ENCODE measurements around the gene TMEM178B. TPM values are rescaled to one million over a fixed set of nuclear protein-coding genes. Genes with fewer than 3 reads are reported as not detected.
"Not testable (repeated sequence)": the region's sequence is repeated elsewhere in the genome, so short reads cannot be mapped to it uniquely, and the experiment has no call there.

TMEM178B gene
- total RNA-seq, 2 experiments from 2014 or later = 0.18 to 1.9 TPM

DNA sequence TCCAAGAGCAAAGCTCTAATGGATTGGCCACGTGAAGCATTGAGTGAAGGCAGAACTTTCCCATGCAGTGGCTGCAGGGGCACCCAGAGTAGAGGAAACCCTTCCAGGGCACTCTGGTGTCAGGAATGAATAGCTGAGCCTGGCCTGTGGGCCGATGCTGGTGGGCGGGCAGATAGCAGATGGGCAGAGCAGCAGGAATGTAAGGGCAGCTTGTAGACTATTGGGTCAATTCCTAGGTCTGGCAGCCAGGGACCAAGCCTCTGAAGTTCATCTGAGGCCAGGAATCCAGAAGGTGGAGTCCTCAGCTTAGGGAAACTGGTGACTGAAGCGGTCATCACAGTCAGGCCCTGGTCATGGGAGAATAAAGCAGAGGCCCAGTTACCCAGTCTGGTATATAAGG is 115.4 kb downstream of the TMEM178B start:
- Mint-ChIP-seq H3K9me3 (ENCODE audit: low read depth) (no peaks in the 10 kb centered on the region), H3K27ac (no peak overlapping the region), H3K4me1 (no peaks in the 10 kb centered on the region), H3K4me3 (no peak overlapping the region), H3K27me3 (no peaks in the 10 kb centered on the region), H3K36me3 (no peaks in the 10 kb centered on the region)
- no peak for DNase-seq
- CTCF ChIA-PET = interaction anchor here (1.7 kb wide), 1 partner anchor 10 kb away, joined by 3 read pairs; no protein-coding TSS in a partner anchor
- ATAC-seq = no peak

DNA sequence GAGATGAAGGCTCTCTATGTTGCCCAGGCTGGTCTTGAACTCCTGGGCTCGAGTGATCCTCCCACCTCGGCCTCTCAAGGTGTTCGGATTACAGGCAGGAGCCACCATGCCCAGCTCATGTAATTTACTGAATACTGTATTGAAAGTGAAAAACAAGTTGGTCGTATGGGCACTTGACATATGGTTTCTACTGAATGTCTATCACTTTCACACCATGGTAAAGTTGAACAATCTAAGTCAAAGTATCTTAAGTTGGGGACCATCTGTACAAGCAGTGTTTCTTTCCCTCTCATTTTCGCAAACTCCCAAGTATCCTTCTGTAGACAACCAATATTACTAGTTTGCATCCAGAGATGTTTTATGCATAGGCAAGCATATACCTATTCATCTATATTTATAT is 116.6 kb downstream of the TMEM178B start:
- Mint-ChIP-seq H3K9me3 (ENCODE audit: low read depth) (no peaks in the 10 kb centered on the region), H3K36me3 (no peaks in the 10 kb centered on the region), H3K4me1 (no peaks in the 10 kb centered on the region), H3K27me3 (no peaks in the 10 kb centered on the region), H3K4me3 (no peak overlapping the region), H3K27ac (no peak overlapping the region)
- no peak for ATAC-seq
- DNase-seq = no peak
- CTCF ChIA-PET = no interaction called here

DNA sequence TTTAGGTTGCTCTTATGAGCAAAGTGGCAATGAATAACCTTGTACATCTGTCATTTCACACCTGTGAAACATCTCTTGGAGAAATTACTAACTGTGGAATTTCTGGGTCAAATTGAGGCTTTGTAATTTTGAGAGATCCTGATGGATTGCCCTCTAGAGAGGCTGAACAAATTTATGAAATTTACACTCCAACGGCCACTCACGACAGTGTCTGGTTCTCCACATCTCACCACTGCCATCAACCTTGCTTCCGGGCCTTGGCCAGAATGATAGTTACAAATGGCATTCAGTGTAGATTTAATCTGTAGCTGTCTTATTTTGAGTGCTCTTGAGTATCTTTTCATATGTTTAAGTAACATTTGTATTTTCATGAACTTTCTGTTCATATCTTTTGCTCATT is 117.4 kb downstream of the TMEM178B start:
- Mint-ChIP-seq H3K9me3 (ENCODE audit: low read depth) (no peaks in the 10 kb centered on the region), H3K27me3 (no peaks in the 10 kb centered on the region)
- ATAC-seq = no peak

DNA sequence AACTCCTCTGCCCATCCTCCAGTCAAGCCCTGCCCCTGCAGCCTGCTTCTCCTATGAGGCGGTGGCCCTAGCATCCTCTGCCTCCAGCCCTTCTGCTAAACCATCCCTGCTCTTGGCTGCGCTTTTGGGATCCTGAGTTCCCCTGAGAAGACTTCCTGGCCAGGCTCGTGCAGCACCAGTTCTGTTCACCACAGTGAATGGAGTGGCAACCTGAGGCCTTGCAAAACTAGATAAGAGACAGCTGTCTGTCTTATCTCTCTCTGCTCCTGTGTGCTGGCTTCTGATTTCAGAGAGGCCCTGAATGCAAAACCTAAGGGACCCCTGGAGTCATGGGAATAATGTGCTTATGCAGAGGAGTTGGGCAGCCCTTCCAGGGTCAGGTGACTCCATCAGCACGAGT is 119.2 kb downstream of the TMEM178B start:
- Mint-ChIP-seq H3K9me3 (ENCODE audit: low read depth) (no peaks in the 10 kb centered on the region), H3K27ac (no peak overlapping the region), H3K4me3 (no peak overlapping the region), H3K27me3 (peaks cover 7% of the 10 kb centered on the region), H3K36me3 (no peaks in the 10 kb centered on the region), H3K4me1 (no peaks in the 10 kb centered on the region)
- DNase-seq (no peak), ATAC-seq (no peak)
- CTCF ChIA-PET = no interaction called here

More for the DNA sequence above, 117.4 kb downstream of the TMEM178B start:
- H3K4me1 Mint-ChIP-seq = no peaks in the 10 kb centered on the region
- H3K36me3 Mint-ChIP-seq = no peaks in the 10 kb centered on the region
- no peak for DNase-seq
- no peak overlapping the region for H3K27ac Mint-ChIP-seq
- CTCF ChIA-PET = no interaction called here
- H3K4me3 Mint-ChIP-seq = no peak overlapping the region

DNA sequence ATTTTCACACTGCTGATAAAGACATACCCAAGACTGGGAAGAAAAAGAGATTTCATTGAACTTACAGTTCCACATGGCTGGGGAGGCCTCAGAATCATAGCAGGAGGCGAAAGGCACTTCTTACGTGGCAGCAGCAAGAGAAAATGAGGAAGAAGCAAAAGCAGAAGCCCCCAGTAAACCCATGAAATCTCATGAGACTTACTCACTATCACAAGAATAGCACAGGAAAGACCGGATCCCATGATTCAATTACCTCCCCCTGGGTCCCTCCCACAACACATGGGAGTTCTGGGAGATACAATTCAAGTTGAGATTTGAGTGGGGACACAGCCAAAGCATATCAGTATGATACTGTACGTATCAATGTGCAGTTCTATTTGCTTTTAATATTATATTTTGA is 121.9 kb downstream of the TMEM178B start:
- H3K27ac Mint-ChIP-seq; ATAC-seq; H3K4me3 Mint-ChIP-seq; H3K36me3 Mint-ChIP-seq; DNase-seq; H3K4me1 Mint-ChIP-seq; CTCF ChIA-PET; H3K9me3 Mint-ChIP-seq (ENCODE audit: low read depth): not testable (repeated sequence)
- peaks cover 22% of the 10 kb centered on the region for H3K27me3 Mint-ChIP-seq

DNA sequence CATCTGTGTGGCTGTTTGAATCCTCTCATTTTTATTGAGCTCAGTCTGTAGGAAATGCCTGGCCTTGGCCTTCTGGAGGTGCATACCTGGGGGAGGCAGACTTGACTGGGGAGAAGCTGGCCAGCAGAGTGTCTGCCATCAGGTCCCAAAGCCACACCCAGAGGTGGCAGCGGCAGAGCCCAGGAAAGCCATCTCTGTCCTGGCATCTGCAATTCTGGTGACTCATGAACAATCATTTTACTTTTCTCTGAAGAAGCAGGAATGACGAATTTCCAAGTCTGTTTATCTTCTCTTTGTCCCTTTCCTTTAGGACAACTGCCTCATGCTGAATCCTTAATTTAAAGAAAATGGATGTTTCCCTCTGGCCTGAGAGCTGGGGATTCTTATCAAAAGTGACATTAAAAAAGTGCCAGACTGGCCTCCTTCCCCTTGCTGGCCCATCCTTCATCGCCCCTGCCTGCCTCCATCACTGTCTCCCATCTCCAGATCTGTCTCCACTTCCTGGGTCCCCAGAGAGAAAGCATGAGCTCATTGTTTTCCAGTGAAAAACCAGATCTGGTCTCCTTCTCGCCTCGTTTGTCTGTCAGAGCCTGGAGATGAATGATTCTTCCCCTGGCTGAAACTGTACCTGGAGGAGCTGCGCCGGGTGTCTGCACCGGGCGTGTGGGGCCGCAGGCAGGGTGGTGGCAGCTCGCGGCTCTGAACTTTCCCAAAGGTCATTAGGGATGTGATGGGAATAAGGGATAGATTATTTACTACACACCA is 124.5 kb downstream of the TMEM178B start:
- Mint-ChIP-seq H3K27ac (no peak overlapping the region), H3K4me1 (no peaks in the 10 kb centered on the region), H3K4me3 (no peak overlapping the region), H3K9me3 (ENCODE audit: low read depth) (no peaks in the 10 kb centered on the region), H3K27me3 (peaks cover 38% of the 10 kb centered on the region), H3K36me3 (no peaks in the 10 kb centered on the region)
- CTCF ChIA-PET = no interaction called here
- DNase-seq (no peak), ATAC-seq (no peak)

DNA sequence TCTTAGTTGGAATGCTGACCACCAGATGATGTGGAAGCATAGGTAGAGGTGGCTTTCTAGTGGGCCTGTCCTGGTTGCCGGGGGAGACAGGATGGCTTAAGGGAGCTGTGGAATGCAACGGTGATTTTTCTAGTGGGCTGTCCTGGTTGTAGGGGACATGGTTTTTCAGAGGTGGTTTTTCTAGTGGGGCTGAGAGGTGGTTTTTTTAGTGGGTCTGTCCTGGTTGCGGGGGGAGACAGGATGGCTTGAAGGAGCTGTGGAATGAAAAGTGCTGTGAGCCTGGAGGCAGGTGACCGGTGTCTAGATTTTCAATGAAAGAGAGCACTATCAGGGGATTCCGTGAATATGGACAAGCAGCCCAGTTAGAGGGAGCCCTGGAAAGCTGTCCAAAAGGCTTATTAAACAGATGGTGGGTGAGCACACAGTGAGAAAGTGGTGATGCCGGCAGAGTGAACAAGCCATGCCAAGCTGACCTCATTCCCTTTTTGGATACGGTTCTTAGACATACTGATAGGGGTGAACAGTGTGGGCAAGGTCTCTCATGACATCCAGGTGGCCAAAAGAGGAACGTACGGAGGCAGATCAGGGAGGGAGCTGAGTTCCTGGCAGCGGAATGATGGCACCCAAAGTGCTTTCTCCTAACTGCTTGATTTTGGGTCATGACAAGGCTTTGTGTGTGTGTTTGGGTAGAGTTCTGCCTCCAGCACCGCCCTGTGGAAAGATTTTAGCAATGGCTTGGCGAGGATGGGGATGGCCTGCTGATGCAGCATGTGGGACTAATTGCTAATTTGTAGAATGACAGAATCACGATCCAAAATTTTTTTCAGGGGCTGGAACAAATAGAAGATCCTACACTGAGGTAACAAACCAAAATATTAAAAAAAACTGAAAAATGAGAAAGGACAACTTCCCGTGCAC is 126.6 kb downstream of the TMEM178B start:
- Mint-ChIP-seq H3K4me1 (no peaks in the 10 kb centered on the region), H3K27me3 (peaks cover 40% of the 10 kb centered on the region), H3K4me3 (no peak overlapping the region), H3K36me3 (no peaks in the 10 kb centered on the region), H3K27ac (no peak overlapping the region), H3K9me3 (ENCODE audit: low read depth) (no peaks in the 10 kb centered on the region)
- ATAC-seq (no peak), DNase-seq (no peak)
- CTCF ChIA-PET = no interaction called here

DNA sequence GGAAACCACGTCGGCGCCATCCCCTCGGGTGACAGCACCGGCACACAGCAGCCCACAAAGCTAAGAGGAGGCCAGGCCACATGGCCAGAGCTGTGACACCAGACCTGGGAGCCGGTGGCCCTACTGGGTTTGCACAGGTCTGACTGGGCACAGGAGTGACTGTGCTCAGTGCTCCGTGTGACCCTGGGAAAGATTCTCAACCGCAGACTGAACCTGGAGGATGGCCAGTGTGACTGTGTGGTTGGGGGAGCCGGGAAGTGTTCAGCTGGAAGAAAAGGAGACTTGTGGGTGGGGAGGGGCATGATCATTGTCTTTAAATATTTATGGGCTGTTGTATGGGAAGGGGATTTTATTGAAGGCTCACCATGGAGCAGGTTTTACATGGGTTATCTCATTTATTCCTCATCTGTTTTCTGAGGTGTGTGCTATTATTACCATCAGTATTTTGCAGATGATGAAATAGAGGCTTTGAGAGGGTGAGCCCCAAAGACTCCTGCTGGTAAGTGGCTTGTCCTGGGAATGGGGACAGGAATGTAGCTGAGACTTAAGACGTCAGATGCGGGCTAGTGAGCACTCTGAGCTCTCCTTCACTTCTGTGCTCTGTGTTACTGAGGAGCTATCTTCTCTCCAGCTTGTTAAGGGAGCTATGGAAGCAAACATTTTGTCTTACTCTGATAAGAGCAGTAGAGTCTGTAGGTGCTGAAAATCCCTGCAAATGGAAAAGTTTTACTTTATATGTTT is 127.5 kb downstream of the TMEM178B start:
- Mint-ChIP-seq H3K4me1 (no peaks in the 10 kb centered on the region), H3K27ac (no peak overlapping the region), H3K36me3 (no peaks in the 10 kb centered on the region), H3K9me3 (ENCODE audit: low read depth) (no peaks in the 10 kb centered on the region), H3K27me3 (peaks cover 40% of the 10 kb centered on the region), H3K4me3 (no peak overlapping the region)
- CTCF ChIA-PET = interaction anchor here (1.4 kb wide), 1 partner anchor 332 kb away, joined by 3 read pairs; no protein-coding TSS in a partner anchor
- no peak for DNase-seq
- no peak for ATAC-seq

DNA sequence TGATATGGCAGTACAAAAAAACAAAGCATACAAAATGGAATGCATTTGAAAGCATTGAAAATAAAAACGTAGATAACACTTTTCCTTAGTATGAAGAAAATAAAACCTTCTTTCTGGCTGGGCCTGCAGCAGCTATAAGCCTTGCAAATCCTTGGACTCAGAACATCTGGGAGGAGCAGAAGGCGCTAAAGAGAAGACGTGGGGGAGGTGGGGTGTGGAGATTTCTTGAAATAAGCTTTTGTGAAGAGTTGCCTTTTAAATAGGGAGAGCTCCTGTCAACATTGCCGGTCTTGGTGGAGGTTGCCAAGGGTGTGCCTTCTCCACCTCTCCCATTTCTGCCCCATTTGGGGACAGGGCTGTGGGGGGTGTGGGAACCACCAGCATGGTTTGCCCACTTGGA is 128.7 kb downstream of the TMEM178B start:
- no peak overlapping the region for H3K4me3 Mint-ChIP-seq
- H3K36me3 Mint-ChIP-seq = no peaks in the 10 kb centered on the region
- CTCF ChIA-PET = interaction anchor here (1.4 kb wide), 1 partner anchor 331 kb away, joined by 3 read pairs; no protein-coding TSS in a partner anchor

DNA sequence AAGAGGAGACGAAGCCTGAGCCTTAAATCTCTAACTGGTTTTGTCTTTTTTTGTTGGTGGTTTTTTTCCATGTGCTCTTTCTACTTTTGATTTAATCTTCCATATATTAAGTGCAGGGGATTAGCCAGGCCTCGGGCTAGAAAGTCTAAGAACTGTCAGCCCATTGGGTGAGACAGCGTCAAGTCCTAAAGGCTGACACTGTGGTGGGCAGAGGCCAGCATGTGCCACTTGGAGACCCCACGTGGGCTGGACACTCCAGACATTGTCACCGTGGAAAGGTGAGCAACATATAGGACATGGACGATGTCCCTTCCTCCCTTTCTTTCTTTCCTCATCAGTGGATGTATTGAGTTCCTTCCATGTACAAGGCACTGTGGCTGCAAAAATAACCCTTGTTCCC is 129.3 kb downstream of the TMEM178B start:
- Mint-ChIP-seq H3K9me3 (ENCODE audit: low read depth) (no peaks in the 10 kb centered on the region), H3K4me1 (no peaks in the 10 kb centered on the region), H3K27ac (no peak overlapping the region), H3K4me3 (no peak overlapping the region), H3K36me3 (no peaks in the 10 kb centered on the region), H3K27me3 (peaks cover 35% of the 10 kb centered on the region)
- CTCF ChIA-PET = no interaction called here
- ATAC-seq (no peak), DNase-seq (no peak)

More for the DNA sequence above, 128.7 kb downstream of the TMEM178B start:
- ATAC-seq = no peak
- no peak for DNase-seq
- Mint-ChIP-seq H3K4me1 (no peaks in the 10 kb centered on the region), H3K9me3 (ENCODE audit: low read depth) (no peaks in the 10 kb centered on the region), H3K27me3 (peaks cover 38% of the 10 kb centered on the region), H3K27ac (no peak overlapping the region)

DNA sequence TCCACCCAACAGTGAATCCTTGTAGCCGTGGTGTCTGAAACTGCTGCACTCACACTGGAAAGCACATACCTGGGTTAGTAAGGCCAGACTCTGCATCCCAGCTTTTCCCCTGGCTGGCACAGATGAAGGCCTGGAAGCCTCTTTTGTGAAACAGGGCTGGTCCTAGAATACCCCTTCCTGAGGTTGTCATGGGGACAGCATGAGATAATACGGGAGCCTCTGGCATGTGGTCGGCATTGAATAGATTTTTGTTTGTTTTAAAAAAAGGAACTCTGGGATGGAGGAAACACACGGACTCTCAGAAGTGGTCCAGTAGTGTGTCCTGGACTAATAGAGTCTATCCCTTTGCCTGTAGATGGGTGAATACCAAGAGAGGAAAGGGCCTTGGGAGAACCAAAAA is 129.7 kb downstream of the TMEM178B start:
- DNase-seq (no peak), ATAC-seq (no peak)
- H3K27ac Mint-ChIP-seq = no peak overlapping the region
- peaks cover 32% of the 10 kb centered on the region for H3K27me3 Mint-ChIP-seq
- no peaks in the 10 kb centered on the region for H3K36me3 Mint-ChIP-seq
- no peaks in the 10 kb centered on the region for H3K9me3 Mint-ChIP-seq (ENCODE audit: low read depth)
- no peaks in the 10 kb centered on the region for H3K4me1 Mint-ChIP-seq
- no peak overlapping the region for H3K4me3 Mint-ChIP-seq
- CTCF ChIA-PET = no interaction called here

DNA sequence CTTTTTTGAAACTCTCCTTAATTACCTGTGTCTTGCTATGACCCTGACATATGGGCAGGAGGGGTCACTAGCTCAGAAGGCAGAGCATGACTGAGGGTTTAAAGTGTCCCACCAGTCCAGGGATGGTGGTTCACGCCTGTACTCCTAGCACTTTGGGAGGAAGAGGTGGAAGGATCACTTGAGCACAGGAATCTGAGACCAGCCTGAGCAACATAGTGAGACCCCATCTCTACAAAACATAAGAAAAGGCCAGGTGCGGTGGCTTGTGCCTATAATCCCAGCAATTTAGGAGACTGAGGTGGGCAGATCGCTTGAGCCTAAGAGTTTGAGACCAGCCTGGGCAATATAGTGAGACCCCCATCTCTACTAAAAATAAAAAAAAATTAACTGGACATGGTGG is 133.8 kb downstream of the TMEM178B start:
- no peaks in the 10 kb centered on the region for H3K4me1 Mint-ChIP-seq
- no peaks in the 10 kb centered on the region for H3K36me3 Mint-ChIP-seq
- H3K4me3 Mint-ChIP-seq = no peak overlapping the region
- ATAC-seq (no peak), DNase-seq (no peak)
- H3K27ac Mint-ChIP-seq = no peak overlapping the region
- no peaks in the 10 kb centered on the region for H3K9me3 Mint-ChIP-seq (ENCODE audit: low read depth)
- peaks cover 29% of the 10 kb centered on the region for H3K27me3 Mint-ChIP-seq
- CTCF ChIA-PET = no interaction called here

DNA sequence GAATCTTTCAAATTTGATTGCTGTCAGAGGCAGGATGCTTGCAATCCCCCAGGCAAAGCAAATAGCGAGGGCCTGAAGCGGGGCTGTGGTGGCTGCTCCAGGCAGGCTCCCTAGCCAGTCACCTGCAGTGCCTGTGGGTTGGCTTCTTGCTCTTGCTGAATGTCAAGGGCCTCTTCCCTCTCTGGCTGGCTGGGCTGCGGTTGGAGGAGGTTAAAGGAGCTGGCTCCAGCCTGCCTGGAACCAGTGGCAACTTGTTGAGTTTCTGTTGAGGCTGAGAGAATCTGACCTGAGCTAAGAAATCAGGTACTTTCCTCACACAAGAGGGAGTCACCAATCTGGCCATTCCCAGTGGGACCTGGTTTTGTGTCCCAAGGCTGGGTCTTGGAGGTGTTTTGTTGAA is 134.7 kb downstream of the TMEM178B start:
- H3K27ac Mint-ChIP-seq = no peak overlapping the region
- H3K27me3 Mint-ChIP-seq = peaks cover 24% of the 10 kb centered on the region
- CTCF ChIA-PET = no interaction called here
- H3K4me1 Mint-ChIP-seq = no peaks in the 10 kb centered on the region
- no peak overlapping the region for H3K4me3 Mint-ChIP-seq
- H3K9me3 Mint-ChIP-seq (ENCODE audit: low read depth) = no peaks in the 10 kb centered on the region
- DNase-seq (no peak), ATAC-seq (no peak)
- H3K36me3 Mint-ChIP-seq = no peaks in the 10 kb centered on the region
